ENCODE measurements around the gene FGFBP2. TPM values are rescaled to one million over a fixed set of nuclear protein-coding genes. Genes with fewer than 3 reads are reported as not detected.
A peak's percentile ranks its signal among the peaks of the same experiment; 100 is the strongest.

The FGFBP2 gene
- total and polyA plus RNA-seq, 2 donors from 2014 or later, result 0.72 TPM; not detected in 1

DNA sequence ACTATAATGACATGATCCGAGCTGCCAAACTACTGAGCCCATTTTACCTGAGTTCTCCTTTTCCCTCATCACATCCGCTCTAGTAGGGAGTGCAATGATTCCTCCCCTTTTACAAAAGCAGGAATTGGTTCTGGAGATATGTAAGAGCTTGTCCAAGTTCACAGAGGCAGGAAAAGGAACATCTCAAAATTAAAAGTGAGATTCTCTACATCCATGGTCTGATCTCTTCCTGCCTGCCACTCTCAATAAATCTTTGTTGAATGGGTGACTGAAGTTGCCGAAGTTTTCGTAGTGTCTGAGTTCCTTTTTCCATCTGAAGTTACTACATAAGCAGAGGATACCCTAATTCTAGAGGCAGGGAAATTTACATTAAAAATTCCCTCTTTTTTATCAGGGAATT is 24.3 kb downstream of the FGFBP2 start, which contains the start of gene FGFBP1:
TSS of gene FGFBP1 (minus strand) at position 101 of the 400 bp plus-strand sequence. CDS start 2,108 bp downstream, outside the sequence.
- TF ChIP-seq, protein P1, sequence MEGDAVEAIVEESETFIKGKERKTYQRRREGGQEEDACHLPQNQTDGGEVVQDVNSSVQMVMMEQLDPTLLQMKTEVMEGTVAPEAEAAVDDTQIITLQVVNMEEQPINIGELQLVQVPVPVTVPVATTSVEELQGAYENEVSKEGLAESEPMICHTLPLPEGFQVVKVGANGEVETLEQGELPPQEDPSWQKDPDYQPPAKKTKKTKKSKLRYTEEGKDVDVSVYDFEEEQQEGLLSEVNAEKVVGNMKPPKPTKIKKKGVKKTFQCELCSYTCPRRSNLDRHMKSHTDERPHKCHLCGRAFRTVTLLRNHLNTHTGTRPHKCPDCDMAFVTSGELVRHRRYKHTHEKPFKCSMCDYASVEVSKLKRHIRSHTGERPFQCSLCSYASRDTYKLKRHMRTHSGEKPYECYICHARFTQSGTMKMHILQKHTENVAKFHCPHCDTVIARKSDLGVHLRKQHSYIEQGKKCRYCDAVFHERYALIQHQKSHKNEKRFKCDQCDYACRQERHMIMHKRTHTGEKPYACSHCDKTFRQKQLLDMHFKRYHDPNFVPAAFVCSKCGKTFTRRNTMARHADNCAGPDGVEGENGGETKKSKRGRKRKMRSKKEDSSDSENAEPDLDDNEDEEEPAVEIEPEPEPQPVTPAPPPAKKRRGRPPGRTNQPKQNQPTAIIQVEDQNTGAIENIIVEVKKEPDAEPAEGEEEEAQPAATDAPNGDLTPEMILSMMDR (IDR thresholded peaks at IDR 0.05; ENCODE audit: borderline replicate concordance, extremely low read depth, insufficient read depth), result no peak
- intact Hi-C loops (cut with DNase I), result no loop called here
- FAIRE-seq, result no peak
- no peak within 1 kb of the TSS for H3K4me3 ChIP-seq (ENCODE audit: low read length in 3 of 3)
- no peaks in the 10 kb centered on the region for H3K27me3 ChIP-seq (ENCODE audit: control insufficient read depth, insufficient read depth, low read length)
- no peaks in the 10 kb centered on the region for H3K36me3 ChIP-seq (ENCODE audit: control insufficient read depth in 2 of 3, insufficient read depth in 3 of 3, low read length in 3 of 3)
- H3K9me3 ChIP-seq (ENCODE audit: control insufficient read depth in 2 of 3, insufficient read depth in 1 of 3, low read length in 3 of 3), result no peaks in the 10 kb centered on the region
- no peak within 1 kb of the TSS for H3K9ac ChIP-seq (ENCODE audit: low read length in 3 of 3)
- no peak within 1 kb of the TSS for H3K27ac ChIP-seq (ENCODE audit: low read depth in 2 of 2, low read length in 2 of 2)
- peak in 2 of 5 donors; percentile 20 to 29 for DNase-seq
- H3K4me1 ChIP-seq (ENCODE audit: control insufficient read depth in 2 of 3, insufficient read depth in 2 of 3, low read depth in 1 of 3, low read length in 3 of 3), result no peaks in the 10 kb centered on the region

DNA sequence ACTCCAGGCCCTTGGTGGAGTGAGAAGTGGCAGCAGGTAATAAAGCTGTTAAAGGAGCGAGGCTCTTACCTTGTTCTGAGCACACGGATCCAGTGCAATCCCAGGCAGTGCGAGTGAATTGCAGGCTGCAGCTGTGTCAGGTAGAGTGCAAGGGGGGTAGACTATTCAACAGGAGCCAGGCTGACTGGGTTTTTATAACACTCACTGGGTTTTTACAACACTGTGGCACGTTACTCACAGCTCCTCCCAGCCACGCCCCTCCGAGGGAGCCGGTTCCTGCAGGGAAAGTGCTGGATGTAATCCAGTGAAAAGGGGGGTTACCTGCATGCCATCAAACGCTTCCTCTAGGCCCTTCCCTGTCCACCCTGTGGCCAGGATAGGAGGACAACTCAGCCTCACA is 24.8 kb downstream of the FGFBP2 start:
- no peak for FAIRE-seq
- no peaks in the 10 kb centered on the region for H3K4me1 ChIP-seq (ENCODE audit: control insufficient read depth in 2 of 3, insufficient read depth in 2 of 3, low read depth in 1 of 3, low read length in 3 of 3)
- H3K27ac ChIP-seq (ENCODE audit: low read depth in 2 of 2, low read length in 2 of 2), result no peak overlapping the region
- no peak overlapping the region for H3K4me3 ChIP-seq (ENCODE audit: low read length in 3 of 3)
- no peaks in the 10 kb centered on the region for H3K27me3 ChIP-seq (ENCODE audit: control insufficient read depth, insufficient read depth, low read length)
- peak in 4 of 5 donors; percentile 26 to 90 (median 41) for DNase-seq
- no peak overlapping the region for H3K9ac ChIP-seq (ENCODE audit: low read length in 3 of 3)
- no peaks in the 10 kb centered on the region for H3K36me3 ChIP-seq (ENCODE audit: control insufficient read depth in 2 of 3, insufficient read depth in 3 of 3, low read length in 3 of 3)
- no peaks in the 10 kb centered on the region for H3K9me3 ChIP-seq (ENCODE audit: control insufficient read depth in 2 of 3, insufficient read depth in 1 of 3, low read length in 3 of 3)
- TF ChIP-seq, protein P1 (IDR thresholded peaks at IDR 0.05; ENCODE audit: borderline replicate concordance, extremely low read depth, insufficient read depth), result no peak
- intact Hi-C loops (cut with DNase I), result no loop called here

DNA sequence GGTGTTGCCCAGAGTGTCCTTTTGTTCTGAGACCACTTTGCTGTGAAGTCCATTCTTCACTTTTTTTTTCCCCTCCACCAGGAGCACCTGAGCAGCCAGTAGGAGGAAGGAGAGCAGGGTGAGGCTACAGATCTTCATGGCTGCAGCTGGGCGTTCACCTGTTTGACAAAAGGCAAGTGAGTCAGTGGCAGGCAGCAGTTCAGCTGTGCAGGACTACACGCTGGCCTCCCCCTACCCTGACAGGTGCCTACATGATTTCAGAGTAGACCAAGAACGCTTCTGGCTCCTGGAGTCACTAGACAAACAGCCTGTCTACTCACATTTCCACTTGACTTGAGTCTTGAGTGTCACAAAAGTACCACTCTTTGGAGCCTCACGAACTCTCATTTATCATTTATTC is 26.5 kb downstream of the FGFBP2 start:
- H3K27ac ChIP-seq (ENCODE audit: low read depth in 2 of 2, low read length in 2 of 2), result no peak overlapping the region
- no peak overlapping the region for H3K4me3 ChIP-seq (ENCODE audit: low read length in 3 of 3)
- no peaks in the 10 kb centered on the region for H3K27me3 ChIP-seq (ENCODE audit: control insufficient read depth, insufficient read depth, low read length)
- DNase-seq (no peak), FAIRE-seq (no peak)
- no peaks in the 10 kb centered on the region for H3K4me1 ChIP-seq (ENCODE audit: control insufficient read depth in 2 of 3, insufficient read depth in 2 of 3, low read depth in 1 of 3, low read length in 3 of 3)
- H3K9me3 ChIP-seq (ENCODE audit: control insufficient read depth in 2 of 3, insufficient read depth in 1 of 3, low read length in 3 of 3), result no peaks in the 10 kb centered on the region
- H3K9ac ChIP-seq (ENCODE audit: low read length in 3 of 3), result no peak overlapping the region
- intact Hi-C loops (cut with DNase I), result no loop called here
- TF ChIP-seq, protein P1 (IDR thresholded peaks at IDR 0.05; ENCODE audit: borderline replicate concordance, extremely low read depth, insufficient read depth), result no peak
- H3K36me3 ChIP-seq (ENCODE audit: control insufficient read depth in 2 of 3, insufficient read depth in 3 of 3, low read length in 3 of 3), result no peaks in the 10 kb centered on the region
